ENCODE results near the gene RBM4B.

RBM4B gene

GRCh38 chr11:66628061-66628603, 49.6 kb downstream of the RBM4B start:
- H3K27ac ChIP-seq: no peak overlapping the region
- H3K4me1 ChIP-seq: peaks cover 4% of the 10 kb centered on the region
- no peak overlapping the region for H2AFZ ChIP-seq
- no peak overlapping the region for H3K4me2 ChIP-seq (ENCODE audit: low read length)
- H3K4me3 ChIP-seq (ENCODE audit: low read depth, low read length): no peak overlapping the region
- H3K9ac ChIP-seq: no peak overlapping the region
- peaks cover 35% of the 10 kb centered on the region for H3K79me2 ChIP-seq
- no peaks in the 10 kb centered on the region for H3K36me3 ChIP-seq (ENCODE audit: control insufficient read depth, insufficient read depth, low read length)
- TF ChIP-seq, protein P1, sequence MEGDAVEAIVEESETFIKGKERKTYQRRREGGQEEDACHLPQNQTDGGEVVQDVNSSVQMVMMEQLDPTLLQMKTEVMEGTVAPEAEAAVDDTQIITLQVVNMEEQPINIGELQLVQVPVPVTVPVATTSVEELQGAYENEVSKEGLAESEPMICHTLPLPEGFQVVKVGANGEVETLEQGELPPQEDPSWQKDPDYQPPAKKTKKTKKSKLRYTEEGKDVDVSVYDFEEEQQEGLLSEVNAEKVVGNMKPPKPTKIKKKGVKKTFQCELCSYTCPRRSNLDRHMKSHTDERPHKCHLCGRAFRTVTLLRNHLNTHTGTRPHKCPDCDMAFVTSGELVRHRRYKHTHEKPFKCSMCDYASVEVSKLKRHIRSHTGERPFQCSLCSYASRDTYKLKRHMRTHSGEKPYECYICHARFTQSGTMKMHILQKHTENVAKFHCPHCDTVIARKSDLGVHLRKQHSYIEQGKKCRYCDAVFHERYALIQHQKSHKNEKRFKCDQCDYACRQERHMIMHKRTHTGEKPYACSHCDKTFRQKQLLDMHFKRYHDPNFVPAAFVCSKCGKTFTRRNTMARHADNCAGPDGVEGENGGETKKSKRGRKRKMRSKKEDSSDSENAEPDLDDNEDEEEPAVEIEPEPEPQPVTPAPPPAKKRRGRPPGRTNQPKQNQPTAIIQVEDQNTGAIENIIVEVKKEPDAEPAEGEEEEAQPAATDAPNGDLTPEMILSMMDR (IDR thresholded peaks at IDR 0.05): no peak
- H3K9me3 ChIP-seq (ENCODE audit: control insufficient read depth, low read length): no peaks in the 10 kb centered on the region
- H3K27me3 ChIP-seq (ENCODE audit: control insufficient read depth, insufficient read depth, low read length): no peaks in the 10 kb centered on the region

- peaks cover 3% of the 10 kb centered on the region for H3K4me1 ChIP-seq
- H3K27ac ChIP-seq: no peak overlapping the region
- peaks cover 35% of the 10 kb centered on the region for H3K79me2 ChIP-seq
- TF ChIP-seq, protein P1 (IDR thresholded peaks at IDR 0.05): no peak
- no peaks in the 10 kb centered on the region for H3K36me3 ChIP-seq (ENCODE audit: control insufficient read depth, insufficient read depth, low read length)
- H3K4me2 ChIP-seq (ENCODE audit: low read length): no peak overlapping the region
- H3K9ac ChIP-seq: no peak overlapping the region
- H3K4me3 ChIP-seq (ENCODE audit: low read depth, low read length): no peak overlapping the region
- H3K9me3 ChIP-seq (ENCODE audit: control insufficient read depth, low read length): no peaks in the 10 kb centered on the region
- no peaks in the 10 kb centered on the region for H3K27me3 ChIP-seq (ENCODE audit: control insufficient read depth, insufficient read depth, low read length)
- H2AFZ ChIP-seq: no peak overlapping the region
These were observed 50.8 kb downstream of the RBM4B start for GRCh38 chr11:66626926-66627325.

GRCh38 chr11:66626382-66626781, 51.3 kb downstream of the RBM4B start:
- Histone ChIP-seq H3K9me3 (ENCODE audit: control insufficient read depth, low read length) (no peaks in the 10 kb centered on the region), H3K27ac (no peak overlapping the region), H3K4me3 (ENCODE audit: low read depth, low read length) (no peak overlapping the region), H3K36me3 (ENCODE audit: control insufficient read depth, insufficient read depth, low read length) (no peaks in the 10 kb centered on the region), H3K79me2 (peaks cover 35% of the 10 kb centered on the region), H3K4me2 (ENCODE audit: low read length) (no peak overlapping the region), H2AFZ (no peak overlapping the region), H3K27me3 (ENCODE audit: control insufficient read depth, insufficient read depth, low read length) (no peaks in the 10 kb centered on the region), H3K4me1 (no peaks in the 10 kb centered on the region), H3K9ac (no peak overlapping the region)
- TF ChIP-seq, protein P1 (IDR thresholded peaks at IDR 0.05): no peak

- TF ChIP-seq, protein P1 (IDR thresholded peaks at IDR 0.05): no peak
- no peaks in the 10 kb centered on the region for H3K27me3 ChIP-seq (ENCODE audit: control insufficient read depth, insufficient read depth, low read length)
- no peak overlapping the region for H3K27ac ChIP-seq
- H2AFZ ChIP-seq: no peak overlapping the region
- no peak overlapping the region for H3K4me2 ChIP-seq (ENCODE audit: low read length)
- no peaks in the 10 kb centered on the region for H3K4me1 ChIP-seq
- H3K9me3 ChIP-seq (ENCODE audit: control insufficient read depth, low read length): no peaks in the 10 kb centered on the region
- H3K79me2 ChIP-seq: peaks cover 36% of the 10 kb centered on the region
- no peak overlapping the region for H3K9ac ChIP-seq
- H3K4me3 ChIP-seq (ENCODE audit: low read depth, low read length): no peak overlapping the region
- H3K36me3 ChIP-seq (ENCODE audit: control insufficient read depth, insufficient read depth, low read length): no peaks in the 10 kb centered on the region
These were observed 51.9 kb downstream of the RBM4B start for GRCh38 chr11:66625752-66626149.

GRCh38 chr11:66625041-66625751, 52.5 kb downstream of the RBM4B start:
- TF ChIP-seq, protein P1 (IDR thresholded peaks at IDR 0.05): no peak
- Histone ChIP-seq H3K4me2 (ENCODE audit: low read length) (no peak overlapping the region), H3K4me1 (no peaks in the 10 kb centered on the region), H3K9me3 (ENCODE audit: control insufficient read depth, low read length) (no peaks in the 10 kb centered on the region), H3K36me3 (ENCODE audit: control insufficient read depth, insufficient read depth, low read length) (no peaks in the 10 kb centered on the region), H3K79me2 (peaks cover 40% of the 10 kb centered on the region), H3K27me3 (ENCODE audit: control insufficient read depth, insufficient read depth, low read length) (no peaks in the 10 kb centered on the region), H3K9ac (no peak overlapping the region), H3K27ac (no peak overlapping the region), H3K4me3 (ENCODE audit: low read depth, low read length) (no peak overlapping the region), H2AFZ (no peak overlapping the region)
